ENCODE measurements around the gene EIF2A.
"Not testable (repeated sequence)": the region's sequence is repeated elsewhere in the genome, so short reads cannot be mapped to it uniquely, and the experiment has no call there.

The EIF2A gene

GRCh38 chr3:150602426-150603152 is 56.0 kb downstream of the EIF2A start:
- no peak for DNase-seq (ENCODE audit: low read depth)

GRCh38 chr3:150603153-150603979 is 56.8 kb downstream of the EIF2A start, which contains the start of gene SELENOT:
SELENOT (plus strand) TSS chr3:150603321; CDS start chr3:150603363, 42 bp downstream.
- DNase-seq (ENCODE audit: low read depth) = peak; percentile 92

GRCh38 chr3:150603980-150604319 is 57.4 kb downstream of the EIF2A start:
- DNase-seq (ENCODE audit: low read depth) = no peak

- no peak for DNase-seq (ENCODE audit: low read depth)
Observed at GRCh38 chr3:150605998-150606641, 59.5 kb downstream of the EIF2A start.

GRCh38 chr3:150607267-150608065 is 60.9 kb downstream of the EIF2A start:
- no peak for DNase-seq (ENCODE audit: low read depth)

GRCh38 chr3:150609988-150610387 is 63.4 kb downstream of the EIF2A start:
- no peak for DNase-seq (ENCODE audit: low read depth)

- no peak for DNase-seq (ENCODE audit: low read depth)
Observed at GRCh38 chr3:150610785-150611184, 64.2 kb downstream of the EIF2A start.

GRCh38 chr3:150611666-150612065 is 65.1 kb downstream of the EIF2A start:
- no peak for DNase-seq (ENCODE audit: low read depth)

- no peak for DNase-seq (ENCODE audit: low read depth)
Observed at GRCh38 chr3:150612494-150612893, 65.9 kb downstream of the EIF2A start.

- DNase-seq (ENCODE audit: low read depth) = no peak
Observed at GRCh38 chr3:150613034-150613433, 66.4 kb downstream of the EIF2A start.

- DNase-seq (ENCODE audit: low read depth) = no peak
Observed at GRCh38 chr3:150613709-150614480, 67.3 kb downstream of the EIF2A start.

- DNase-seq (ENCODE audit: low read depth) = no peak
Observed at GRCh38 chr3:150620002-150620689, 73.6 kb downstream of the EIF2A start.

- not testable (repeated sequence) for DNase-seq (ENCODE audit: low read depth)
Observed at GRCh38 chr3:150622955-150623354, 76.4 kb downstream of the EIF2A start.

- DNase-seq (ENCODE audit: low read depth) = no peak
Observed at GRCh38 chr3:150623945-150624344, 77.4 kb downstream of the EIF2A start.

- DNase-seq (ENCODE audit: low read depth) = no peak
Observed at GRCh38 chr3:150626148-150626930, 79.8 kb downstream of the EIF2A start.

GRCh38 chr3:150627557-150627956 is 81.0 kb downstream of the EIF2A start:
- no peak for DNase-seq (ENCODE audit: low read depth)

GRCh38 chr3:150631515-150632221 is 85.1 kb downstream of the EIF2A start:
- DNase-seq (ENCODE audit: low read depth) = no peak

GRCh38 chr3:150635076-150635475 is 88.5 kb downstream of the EIF2A start:
- DNase-seq (ENCODE audit: low read depth) = no peak

GRCh38 chr3:150635526-150635925 is 88.9 kb downstream of the EIF2A start:
- DNase-seq (ENCODE audit: low read depth) = no peak

Measured in stromal cell of bone marrow (primary cell).